GM19240 (cell line): Measurements from ENCODE around the gene KIF25.
"Not testable (repeated sequence)": the region's sequence is repeated elsewhere in the genome, so short reads cannot be mapped to it uniquely, and the experiment has no call there.

ENCODE experiments used
- DNase-seq: peaks from one replicate; pipeline ENCODE4 v3.0.0; 2011; ENCODE audit warnings: low spot score; ENCODE audit not compliant: insufficient read length

KIF25 gene

DNA sequence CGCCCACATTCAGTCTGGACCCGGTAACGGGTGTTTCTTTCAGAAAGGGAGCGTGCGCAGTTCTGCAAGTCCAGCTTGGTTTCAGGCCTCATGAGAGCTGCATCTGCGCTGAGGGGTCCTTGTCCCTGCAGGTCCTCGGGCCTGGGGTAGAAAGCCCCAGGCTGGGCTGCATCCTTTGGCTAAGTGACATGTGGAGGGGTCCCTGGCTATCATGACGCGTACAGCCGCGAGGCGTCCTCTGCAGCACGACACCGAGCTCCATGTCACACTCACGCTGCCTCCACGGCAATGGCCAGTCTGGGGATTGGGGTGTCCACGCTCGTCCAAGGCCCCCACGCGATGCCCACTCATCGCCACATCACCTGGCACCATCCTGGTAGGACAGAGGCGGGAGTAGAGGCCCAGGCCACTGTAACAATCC, 1.7 kb upstream of the KIF25 start:
- no peak for DNase-seq

DNA sequence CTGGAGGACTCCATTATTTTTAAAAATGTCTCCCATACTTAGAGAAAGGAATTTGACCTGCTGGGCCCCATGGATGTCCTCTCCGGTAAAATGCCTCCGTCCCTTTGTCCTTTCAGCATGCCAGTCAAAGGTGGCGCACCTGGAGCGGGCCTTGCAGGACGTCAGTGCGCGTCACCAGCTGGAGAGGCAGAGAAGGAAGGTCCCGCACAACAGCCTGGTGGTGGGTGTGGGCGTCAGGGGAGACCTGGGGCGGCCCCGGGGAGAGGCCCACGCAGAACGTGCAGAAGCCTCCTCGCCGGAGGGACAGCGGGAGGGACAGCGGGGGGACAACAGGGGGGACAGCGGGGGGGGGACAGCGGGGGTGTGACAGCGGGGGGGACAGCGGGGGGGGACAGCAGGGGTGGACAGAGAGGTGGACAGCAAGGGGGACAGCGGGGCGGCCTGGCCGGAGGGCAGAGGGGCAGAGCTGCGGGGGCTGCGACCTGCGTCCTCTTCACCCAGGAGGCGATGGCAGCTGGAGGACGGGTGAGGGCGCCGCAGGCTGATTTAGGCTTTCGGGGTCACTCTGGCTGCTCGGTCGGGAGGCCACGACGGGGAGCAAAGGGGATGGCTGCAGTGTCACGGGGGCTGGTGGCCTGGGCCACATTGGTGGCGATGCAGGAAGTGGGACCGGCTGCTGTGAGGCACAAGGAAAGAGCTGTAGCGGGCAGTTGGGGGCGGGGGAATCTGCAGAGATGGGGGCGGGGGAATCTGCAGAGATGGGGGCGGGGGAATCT, 859 bp upstream of the KIF25 start:
- no peak for DNase-seq

DNA sequence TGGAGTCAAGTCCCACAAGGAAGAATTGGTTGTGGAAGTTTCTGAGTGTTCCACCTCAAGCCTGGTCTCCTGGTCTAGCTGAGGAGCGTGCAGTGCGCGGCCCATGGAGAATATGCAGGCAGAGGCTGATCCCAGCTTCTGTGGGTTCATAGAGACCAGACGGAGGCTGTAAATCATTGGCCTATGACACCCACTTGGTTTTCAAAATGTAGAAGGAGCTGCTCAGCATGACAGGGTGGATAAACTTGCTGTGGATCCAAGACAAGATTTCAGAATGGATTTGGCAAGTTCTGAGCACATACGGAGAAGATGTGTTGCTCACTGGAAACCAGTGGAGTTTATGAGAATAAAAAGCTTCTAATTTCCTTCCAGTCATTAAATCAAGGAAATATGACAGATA, 744 bp downstream of the KIF25 start:
- DNase-seq: no peak

DNA sequence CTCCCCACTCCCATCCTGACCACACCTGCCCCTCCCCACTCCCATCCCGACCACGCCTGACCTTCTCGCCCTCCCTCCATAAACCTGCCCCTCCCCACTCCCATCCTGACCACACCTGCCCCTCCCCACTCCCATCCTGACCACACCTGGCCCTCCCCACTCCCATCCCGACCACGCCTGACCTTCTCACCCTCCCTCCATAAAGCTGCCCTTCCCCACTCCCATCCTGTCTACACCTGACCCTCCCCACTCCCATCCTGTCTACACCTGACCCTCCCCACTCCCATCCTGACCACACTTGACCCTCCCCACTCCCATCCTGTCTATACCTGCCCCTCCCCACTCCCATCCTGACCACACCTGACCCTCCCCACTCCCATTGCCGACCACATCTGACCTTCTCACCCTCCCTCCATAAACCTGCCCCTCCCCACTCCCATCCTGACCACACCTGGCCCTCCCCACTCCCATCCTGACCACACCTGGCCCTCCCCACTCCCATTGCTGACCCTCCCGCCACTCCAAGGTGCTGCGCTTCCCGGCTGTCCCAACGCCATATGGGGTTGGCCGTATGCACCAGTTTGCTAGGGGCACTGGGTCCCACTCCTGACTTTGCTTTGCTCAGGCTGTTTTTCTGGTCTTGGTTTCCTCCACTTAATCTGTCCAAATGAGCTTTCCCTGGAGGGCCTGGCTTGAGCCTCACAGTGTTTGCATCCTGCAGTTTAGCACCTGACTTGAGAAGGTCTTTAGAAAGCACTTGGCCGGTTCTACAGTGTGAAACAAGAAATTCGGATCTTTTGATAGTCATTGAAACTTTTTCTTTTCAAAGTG, 2.9 kb downstream of the KIF25 start:
- no peak for DNase-seq

DNA sequence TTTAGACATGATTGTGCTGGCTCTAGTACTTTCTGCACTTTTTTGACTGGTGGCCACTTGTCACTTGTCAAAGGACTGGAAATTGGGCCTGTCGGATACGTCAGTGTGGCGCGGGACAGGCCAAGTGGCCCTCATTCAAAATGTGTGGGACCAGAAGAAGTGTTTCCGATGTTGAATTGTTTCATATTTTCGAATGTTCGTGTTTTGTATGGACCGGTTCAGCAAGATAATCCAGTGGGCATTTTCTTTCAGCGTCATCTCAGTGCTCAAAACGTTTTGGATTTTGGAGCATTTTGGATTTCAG, 3.5 kb downstream of the KIF25 start:
- DNase-seq: no peak

DNA sequence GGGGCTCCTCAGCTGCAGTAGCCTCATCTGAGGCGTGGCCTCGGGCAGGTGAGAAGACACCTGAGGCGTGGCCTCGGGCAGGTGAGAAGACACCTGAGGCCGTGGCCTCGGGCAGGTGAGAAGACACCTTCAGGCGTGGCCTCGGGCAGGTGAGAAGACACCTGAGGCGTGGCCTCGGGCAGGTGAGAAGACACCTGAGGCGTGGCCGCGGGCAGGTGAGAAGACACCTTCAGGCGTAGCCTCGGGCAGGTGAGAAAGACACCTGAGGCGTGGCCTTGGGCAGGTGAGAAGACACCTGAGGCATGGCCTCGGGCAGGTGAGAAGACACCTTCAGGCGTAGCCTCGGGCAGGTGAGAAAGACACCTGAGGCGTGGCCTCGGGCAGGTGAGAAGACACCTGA, 4.0 kb downstream of the KIF25 start:
- DNase-seq: not testable (repeated sequence)

DNA sequence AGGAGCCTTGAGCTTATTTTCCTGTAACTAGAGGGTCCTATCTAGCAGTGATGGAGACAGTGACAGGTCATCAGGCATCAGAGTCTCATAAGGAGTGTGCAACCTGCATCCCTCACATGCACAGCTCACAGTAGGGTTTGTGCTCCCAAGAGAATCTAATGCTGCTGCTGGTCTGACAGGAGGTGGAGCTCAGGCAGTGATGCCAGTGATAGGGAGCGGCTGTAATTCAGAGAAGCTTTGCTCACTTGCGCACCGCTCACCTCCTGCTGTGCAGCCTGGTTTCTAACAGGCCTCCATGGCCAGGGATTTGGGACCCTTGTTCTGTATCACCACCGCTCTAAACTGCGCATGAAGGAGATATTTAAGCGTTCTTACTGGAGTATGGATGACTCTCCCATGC, 5.3 kb downstream of the KIF25 start:
- no peak for DNase-seq

DNA sequence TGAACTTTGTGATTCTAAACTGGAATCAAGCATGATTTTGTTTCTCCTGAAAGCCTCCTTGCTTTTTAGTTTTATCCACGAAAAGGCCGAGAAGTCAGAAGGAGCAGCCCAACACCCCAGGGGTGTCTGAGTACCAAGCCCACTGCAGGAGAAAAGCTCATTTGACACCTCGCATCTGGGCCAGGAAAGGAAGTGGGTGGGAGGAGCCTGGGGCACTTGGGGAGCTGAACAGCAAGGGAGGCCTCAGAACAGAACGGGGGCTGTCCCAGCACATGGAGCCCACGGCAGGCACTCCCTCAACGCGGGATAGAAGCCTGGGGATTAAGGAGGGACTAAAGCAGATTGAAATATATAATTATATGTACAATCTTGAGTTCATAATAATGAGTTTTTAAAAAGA, 6.6 kb downstream of the KIF25 start:
- DNase-seq: no peak

DNA sequence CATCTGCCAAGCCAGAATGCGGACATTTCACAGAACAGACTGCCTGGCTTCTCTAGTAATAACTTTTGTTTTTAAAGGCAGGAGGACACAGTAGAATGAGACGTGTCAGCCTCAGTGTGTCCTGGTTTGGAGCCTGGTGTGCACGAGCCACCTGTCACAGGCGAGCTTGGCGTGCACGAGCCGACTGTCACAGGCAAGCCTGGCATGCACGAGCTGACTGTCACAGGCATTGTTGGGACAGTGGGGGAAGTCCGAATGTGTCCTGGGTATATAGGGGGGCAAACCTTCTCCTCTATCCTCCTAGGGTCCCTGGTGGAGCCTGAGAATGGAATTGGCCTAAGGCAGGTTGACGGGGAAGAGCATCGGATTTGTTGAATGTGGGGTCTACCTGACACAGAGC, 7.5 kb downstream of the KIF25 start:
- no peak for DNase-seq

DNA sequence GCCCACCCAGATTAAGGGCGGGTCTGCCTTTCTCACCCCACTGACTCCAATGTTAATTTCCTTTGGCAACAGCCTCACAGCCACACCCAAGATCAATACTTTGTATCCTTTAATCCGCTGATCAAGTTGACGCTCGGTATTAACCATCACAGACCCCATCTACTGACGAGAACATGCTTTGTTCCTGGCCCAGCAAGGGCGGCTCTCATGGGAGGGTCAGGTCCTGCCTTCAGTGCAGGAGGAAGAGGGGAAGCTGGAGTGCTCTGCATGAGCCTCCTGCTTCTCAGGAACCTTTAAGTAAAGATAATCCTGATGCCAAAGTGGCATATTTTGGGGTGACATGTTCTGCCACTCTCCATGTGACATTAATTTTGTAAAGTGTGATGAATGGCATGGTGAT, 8.3 kb downstream of the KIF25 start:
- no peak for DNase-seq

DNA sequence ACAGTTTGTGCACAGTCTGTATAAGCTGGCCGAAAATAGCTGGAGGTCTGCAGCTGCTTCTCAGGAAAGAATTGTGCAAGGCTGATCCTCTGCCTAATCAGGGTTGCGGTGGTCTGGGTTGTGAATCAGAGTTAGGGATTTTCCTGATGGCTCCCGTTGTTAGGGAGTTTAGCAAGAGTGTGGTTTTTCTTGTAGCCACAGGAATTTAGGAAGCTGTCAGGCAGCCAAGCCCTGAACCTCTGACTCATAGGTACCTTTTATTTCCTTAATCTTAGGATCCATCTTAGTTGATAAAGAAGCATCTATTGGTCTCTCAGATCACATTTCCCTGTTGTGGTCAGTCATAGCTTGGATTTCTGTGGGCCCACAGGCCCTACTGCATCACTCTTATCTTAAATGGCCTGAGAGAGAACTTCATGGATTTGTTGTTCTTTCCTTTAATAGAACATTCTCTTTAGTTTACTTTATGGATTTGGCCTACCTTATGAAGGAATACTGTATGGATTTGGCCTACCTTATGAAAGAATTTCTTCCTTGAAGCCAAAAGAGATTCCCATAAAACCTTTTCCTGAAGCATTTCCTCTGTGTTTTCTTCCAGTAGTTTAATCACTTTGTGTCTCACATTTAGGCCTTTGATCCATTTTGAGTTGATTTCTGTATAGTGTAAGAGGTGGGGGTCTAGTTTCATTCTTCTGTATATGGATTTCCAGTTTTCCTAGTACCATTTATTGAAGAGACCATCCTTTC, 10.3 kb downstream of the KIF25 start:
- no peak for DNase-seq

DNA sequence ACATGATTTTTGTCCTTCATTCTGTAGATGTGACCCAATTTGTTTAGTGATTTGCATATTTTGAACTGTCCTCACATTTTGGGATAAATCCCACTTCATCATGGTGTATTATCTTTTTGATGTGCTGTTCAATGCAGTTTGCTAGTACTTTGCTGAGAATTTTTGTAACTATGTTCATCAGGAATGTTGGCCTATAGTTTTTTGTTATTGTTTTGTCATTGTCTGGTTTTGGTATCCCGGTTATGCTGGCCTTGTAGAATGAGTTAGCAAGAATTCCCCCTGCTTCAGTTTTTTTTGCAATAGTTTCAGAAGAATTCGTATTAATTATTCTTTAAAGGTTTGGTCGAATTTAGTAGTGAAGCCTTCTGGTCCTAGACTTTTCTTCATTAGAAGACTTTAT, 11.9 kb downstream of the KIF25 start:
- no peak for DNase-seq

DNA sequence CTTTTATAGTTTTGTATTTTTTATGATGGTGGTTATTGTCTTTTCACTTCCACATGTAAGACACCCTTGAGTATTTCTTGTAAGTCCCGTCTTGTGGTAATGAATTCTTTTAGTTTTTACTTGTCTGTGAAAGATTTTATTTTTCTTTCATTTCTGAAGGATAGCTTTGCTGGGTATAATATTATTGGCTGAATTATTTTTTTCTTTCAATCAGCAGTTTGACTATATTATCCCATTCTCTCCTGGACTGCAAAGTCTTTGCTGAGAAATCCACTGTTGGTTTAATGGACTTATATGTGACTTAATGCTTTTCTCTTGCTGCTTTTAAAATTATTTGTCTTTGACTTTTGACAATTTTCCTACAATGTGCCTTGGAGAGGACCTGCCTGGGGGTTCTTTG, 13.8 kb downstream of the KIF25 start:
- DNase-seq: no peak

DNA sequence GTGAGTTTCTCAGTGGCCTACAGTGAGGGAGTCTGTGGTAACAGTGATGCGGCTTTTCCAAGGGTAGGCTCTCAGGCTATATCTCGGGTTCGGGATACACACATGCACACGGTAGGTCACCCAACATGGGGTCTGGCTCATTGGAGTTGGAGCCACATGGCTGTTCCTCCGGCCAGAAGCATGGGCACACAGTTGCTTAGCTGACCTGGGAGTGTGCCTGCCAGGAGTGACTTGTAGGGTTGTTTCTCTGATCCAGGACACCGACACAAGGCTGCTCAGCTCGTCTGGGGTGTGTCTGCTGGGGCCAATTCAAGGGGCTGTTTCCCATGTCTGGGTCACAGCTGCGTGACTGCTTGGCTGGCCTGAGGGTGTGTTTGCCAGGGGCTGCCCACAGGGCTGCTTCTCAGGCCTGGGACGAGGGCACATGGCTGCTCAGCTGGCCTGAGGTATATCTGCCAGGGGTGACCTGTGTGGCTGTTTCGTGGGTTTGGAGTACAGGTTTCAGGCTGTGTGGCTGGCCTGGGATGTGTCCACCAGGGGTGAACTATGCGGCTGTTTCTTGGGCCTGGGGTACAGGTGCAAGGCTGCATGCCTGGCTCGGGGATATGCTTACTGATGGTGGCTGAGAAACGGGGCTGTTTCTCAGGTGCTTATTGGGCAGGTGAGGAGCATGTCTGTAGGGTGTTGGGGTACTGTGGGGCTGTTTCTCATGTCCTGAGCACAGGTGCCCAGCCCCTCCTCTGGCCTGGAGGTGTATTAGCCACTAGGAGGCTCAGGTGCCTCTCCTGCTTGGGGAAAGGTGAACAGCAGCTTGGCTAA, 15.2 kb downstream of the KIF25 start:
- DNase-seq: no peak

DNA sequence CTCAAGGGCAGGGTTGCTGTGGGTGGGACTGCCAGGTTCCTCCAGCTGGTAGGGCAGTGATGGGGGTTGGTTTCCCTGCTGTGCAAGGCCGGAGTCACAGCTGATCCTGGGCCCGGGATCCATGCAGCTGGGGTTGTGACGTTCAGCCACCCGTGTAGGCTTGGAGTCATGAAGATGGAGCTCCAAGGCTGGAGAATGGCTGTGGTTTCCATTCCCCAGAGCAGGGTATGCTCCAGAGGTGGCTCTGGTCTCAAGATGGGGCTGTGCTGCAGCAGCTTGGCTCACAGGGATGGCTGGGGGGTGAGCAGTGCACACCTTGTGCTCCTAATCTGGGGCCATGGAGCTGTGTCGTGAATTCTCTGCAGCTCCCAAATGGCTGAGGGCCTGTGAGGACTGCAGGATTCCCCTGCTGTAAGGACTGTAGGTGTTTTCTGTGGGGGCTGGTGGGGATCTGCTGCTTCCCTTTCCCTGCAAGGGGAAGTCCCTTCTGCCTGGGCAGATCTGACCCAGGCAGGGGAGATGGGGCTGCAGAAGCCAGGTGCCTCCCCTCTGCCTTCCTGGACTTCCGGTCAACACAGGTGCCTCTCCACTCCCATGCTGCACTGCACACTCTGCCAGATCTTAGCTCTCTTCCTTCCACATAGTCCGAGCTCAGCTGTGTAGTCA, 15.9 kb downstream of the KIF25 start:
- no peak for DNase-seq

DNA sequence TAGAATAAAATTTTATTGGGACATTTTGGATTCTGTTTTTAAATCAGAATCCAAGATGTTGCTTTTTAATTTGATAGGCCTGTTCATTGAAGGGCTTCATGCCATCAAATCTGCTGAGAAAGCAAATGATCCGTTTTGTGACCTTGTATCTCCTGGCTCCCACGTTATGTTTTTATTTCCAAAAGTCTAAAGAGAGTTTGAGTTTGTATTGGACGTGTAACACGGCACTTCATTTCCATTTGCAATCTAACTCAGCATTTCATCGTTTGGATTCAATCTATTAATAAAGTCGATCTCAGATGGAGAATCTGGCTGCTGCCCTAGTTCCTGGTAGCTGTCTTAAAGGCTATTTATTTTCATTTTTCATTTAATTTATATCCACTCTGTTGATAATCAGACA, 17.0 kb downstream of the KIF25 start:
- no peak for DNase-seq

DNA sequence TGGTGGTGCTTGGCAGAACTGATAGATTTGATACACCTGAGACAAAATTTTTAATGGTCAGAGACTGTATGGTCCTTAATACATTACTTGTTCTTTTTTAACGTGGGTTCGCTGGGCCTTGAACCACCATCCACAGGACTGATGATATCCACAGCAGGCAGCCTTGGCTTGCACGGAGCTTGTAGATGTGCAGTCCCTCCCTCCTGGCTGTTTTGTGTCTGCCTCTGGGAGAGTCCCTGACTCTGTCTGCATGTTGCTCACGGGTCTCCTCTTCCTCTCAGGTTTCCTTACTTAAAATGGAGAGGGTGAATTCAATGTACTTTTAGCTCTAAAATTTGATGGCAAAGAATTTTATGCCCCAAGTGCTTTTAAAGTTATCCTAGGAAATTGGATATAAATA, 17.5 kb downstream of the KIF25 start:
- no peak for DNase-seq

DNA sequence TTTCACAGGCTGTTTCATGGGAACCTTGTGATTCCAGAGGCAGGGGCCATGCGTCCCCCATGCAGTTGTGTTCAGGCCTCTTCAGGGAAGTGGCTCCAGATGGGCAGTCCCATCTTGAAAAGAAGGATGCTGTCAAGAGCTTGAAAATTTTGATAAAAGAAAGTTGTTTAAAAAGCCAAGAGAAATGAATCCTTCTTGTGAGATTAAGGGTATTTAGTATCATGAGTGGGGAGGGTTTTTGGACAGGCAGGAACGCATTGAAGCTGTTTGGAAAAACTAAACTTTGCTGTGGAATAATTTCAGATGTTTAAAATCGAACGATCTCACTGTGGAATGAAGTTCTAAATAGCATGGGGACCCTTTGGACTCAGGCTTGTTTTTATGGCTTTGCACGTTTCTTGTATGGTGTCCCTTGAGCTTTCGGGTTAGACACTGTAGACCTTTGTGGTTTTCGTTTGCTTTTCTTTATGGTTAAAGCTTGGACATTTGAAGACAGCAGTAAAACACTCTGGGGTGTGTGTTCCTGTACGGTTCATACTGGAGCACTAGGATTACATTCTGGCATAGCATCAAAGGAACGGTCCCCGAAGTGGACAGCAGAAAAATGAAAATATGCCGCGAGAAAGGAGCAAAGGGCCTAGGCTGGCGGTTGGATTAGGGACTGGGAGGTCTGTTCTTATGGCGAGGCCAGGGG, 18.2 kb downstream of the KIF25 start:
- no peak for DNase-seq

DNA sequence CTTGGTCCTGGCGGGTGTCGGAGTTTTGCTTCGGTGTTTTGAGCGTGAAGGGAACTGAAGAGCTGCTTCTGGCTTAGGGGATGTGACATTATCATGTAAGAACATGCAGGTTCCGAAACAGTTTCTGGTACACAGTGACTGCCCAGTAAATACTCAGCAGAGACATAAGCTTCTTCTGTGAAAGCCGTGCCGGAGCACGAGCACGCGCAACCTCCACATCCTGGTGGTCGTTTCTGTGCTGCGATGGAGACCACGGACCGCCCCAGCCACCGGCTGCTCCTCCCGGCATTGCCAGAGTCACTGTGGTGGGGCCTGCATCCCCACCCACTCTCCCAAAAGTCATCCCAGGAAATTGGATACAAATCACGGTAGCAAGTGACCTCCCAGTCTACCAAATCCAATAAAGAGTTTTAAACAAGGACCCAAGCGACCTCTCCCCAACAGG, 18.7 kb downstream of the KIF25 start:
- no peak for DNase-seq
